NT2/D1 (cell line): Measurements from ENCODE around the gene RNPS1.

ENCODE experiments used
- SUZ12 ChIP-seq: IDR thresholded peaks from 2 replicates; pipeline ENCODE4 v1.6.1; 2011; ENCODE audit not compliant: insufficient read length, insufficient read depth; ENCODE audit errors: extremely low read depth
- ZNF274 ChIP-seq: IDR thresholded peaks from 2 replicates; pipeline ENCODE4 v1.6.1; 2011; ENCODE audit warnings: mild to moderate bottlenecking, low read depth, low read length

DNA sequence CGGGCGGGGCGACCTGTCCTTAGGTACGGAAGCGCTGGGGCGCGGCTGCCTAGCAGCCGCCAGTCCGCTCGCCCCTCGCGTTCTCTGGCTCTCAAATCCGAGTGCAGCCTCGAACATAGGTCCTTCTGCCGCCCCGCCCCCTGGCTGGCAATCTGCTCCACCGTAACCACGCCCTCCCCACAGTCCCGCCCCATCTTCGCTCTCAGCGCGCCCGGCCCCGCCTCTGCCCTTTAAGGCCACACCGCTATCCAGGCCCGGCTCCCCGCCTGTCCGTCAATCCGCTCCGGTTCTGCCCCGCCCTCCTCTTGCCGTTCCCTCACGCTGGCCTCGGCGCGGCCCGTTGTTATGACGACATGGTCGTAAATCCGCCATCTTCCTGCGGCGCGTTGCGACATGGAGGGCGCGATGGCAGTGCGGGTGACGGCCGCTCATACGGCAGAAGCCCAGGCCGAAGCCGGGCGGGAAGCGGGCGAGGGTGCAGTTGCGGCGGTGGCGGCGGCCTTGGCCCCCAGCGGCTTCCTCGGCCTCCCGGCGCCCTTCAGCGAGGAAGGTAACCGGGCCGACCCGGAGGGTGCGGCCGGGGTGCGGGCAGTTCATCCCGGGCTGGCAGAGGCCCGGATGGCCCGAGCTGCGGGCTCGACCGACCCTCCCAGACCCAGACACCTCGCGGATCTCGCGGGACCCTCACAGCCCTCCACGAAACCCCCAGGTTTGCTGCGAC, 44.5 kb downstream of the RNPS1 start, which contains the start of gene E4F1:
- TF ChIP-seq SUZ12, result no peak
- TF ChIP-seq ZNF274, result no peak
